Vagina (tissue), 2 donors: ENCODE measurements around the gene INSR.

Experiments
- POLR2A ChIP-seq, 2 donors: fragments of 450-650 bp; IDR thresholded peaks; one replicate each; pipeline ENCODE4 v1.6.1; 2017; ENCODE audit warnings: antibody characterized with exemption in 2 of 2, mild to moderate bottlenecking in 2 of 2, moderate library complexity in 2 of 2
- TF ChIP-seq, protein P1 (sequence below), 3 experiments: fragments of 450-650 bp in 2 of 3; fragments of 200-600 bp in 1 of 3; sonication (generic) in 1 of 3; IDR thresholded peaks; one replicate each; pipeline ENCODE4 v1.5.1; 2017 to 2019; ENCODE audit warnings: antibody characterized with exemption in 3 of 3, mild to moderate bottlenecking in 2 of 3, moderate library complexity in 2 of 3

DNA sequence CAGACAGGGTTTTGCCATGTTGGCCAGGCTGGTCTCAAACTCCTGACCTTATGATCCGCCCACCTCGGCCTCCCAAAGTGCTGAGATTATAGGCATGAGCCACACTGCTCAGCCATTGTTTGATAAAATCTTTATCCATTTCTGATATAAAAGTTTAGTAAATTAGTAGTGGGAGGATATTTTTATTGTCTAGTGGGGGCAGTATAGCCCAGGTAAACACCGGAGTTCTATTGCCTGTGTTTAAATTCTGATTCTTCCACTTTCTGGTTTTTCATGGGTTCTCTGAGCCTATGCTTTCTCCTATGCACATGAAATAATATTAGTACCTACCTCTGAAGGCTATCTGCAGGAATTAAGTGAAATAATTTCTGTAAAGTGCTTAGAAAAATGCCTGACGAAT lies 34.4 kb upstream of the INSR start:
- TF ChIP-seq, protein P1, sequence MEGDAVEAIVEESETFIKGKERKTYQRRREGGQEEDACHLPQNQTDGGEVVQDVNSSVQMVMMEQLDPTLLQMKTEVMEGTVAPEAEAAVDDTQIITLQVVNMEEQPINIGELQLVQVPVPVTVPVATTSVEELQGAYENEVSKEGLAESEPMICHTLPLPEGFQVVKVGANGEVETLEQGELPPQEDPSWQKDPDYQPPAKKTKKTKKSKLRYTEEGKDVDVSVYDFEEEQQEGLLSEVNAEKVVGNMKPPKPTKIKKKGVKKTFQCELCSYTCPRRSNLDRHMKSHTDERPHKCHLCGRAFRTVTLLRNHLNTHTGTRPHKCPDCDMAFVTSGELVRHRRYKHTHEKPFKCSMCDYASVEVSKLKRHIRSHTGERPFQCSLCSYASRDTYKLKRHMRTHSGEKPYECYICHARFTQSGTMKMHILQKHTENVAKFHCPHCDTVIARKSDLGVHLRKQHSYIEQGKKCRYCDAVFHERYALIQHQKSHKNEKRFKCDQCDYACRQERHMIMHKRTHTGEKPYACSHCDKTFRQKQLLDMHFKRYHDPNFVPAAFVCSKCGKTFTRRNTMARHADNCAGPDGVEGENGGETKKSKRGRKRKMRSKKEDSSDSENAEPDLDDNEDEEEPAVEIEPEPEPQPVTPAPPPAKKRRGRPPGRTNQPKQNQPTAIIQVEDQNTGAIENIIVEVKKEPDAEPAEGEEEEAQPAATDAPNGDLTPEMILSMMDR (IDR thresholded peaks at IDR 0.05), result no peak
- TF ChIP-seq POLR2A (IDR thresholded peaks at IDR 0.05), result no peak
